ENCODE data around the gene CCDC12.

GRCh38 chr3:46987319-46987742 lies 10.8 kb upstream of the CCDC12 start:
- TF ChIP-seq, protein P1, sequence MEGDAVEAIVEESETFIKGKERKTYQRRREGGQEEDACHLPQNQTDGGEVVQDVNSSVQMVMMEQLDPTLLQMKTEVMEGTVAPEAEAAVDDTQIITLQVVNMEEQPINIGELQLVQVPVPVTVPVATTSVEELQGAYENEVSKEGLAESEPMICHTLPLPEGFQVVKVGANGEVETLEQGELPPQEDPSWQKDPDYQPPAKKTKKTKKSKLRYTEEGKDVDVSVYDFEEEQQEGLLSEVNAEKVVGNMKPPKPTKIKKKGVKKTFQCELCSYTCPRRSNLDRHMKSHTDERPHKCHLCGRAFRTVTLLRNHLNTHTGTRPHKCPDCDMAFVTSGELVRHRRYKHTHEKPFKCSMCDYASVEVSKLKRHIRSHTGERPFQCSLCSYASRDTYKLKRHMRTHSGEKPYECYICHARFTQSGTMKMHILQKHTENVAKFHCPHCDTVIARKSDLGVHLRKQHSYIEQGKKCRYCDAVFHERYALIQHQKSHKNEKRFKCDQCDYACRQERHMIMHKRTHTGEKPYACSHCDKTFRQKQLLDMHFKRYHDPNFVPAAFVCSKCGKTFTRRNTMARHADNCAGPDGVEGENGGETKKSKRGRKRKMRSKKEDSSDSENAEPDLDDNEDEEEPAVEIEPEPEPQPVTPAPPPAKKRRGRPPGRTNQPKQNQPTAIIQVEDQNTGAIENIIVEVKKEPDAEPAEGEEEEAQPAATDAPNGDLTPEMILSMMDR (conservative IDR thresholded peaks at IDR 0.05; ENCODE audit: low read depth, low read length): no peak
- TF ChIP-seq EZH2phosphoT487 (IDR thresholded peaks at IDR 0.05; ENCODE audit: borderline replicate concordance, low read length): no peak
